HepG2 (cell line): Measurements from ENCODE around the gene CCDC142. TPM values are rescaled to one million over a fixed set of nuclear protein-coding genes. Genes with fewer than 3 reads are reported as not detected.

Experiments used
- AHR ChIP-seq: IDR thresholded peaks from 2 replicates; pipeline ENCODE4 v1.6.1; 2018; ENCODE audit warnings: missing genetic modification reagents, missing compliant biosample characterization
- ARNTL ChIP-seq: sonication (generic); formaldehyde crosslinking; IDR thresholded peaks from 2 replicates; pipeline ENCODE4 v1.4.0; 2020; ENCODE audit warnings: mild to moderate bottlenecking, missing genetic modification reagents
- GABPA ChIP-seq, 2 experiments: IDR thresholded peaks; 2 replicates each; pipeline ENCODE4 v1.6.1; 2011 to 2016; ENCODE audit warnings: low read depth in 2 of 2, low read length in 1 of 2, missing biosample characterization in 1 of 2, missing genetic modification characterization in 1 of 2
- KAT8 ChIP-seq: IDR thresholded peaks from 2 replicates; pipeline ENCODE4 v1.6.1; 2016; ENCODE audit warnings: missing genetic modification reagents, missing compliant biosample characterization
- MAFG ChIP-seq: sonication (generic); formaldehyde crosslinking; IDR thresholded peaks from 2 replicates; pipeline ENCODE4 v1.5.1; 2020; ENCODE audit warnings: mild to moderate bottlenecking, missing genetic modification reagents
- PHF20 ChIP-seq: sonication (generic); formaldehyde crosslinking; IDR thresholded peaks from 2 replicates; pipeline ENCODE4 v1.5.0; 2020; ENCODE audit warnings: mild to moderate bottlenecking, missing genetic modification reagents
- POLR2A ChIP-seq, 2 experiments: IDR thresholded peaks; 2 replicates each; pipeline ENCODE4 v1.6.1; 2011; ENCODE audit warnings: low read depth in 2 of 2, low read length in 2 of 2, mild to moderate bottlenecking in 1 of 2, moderate library complexity in 1 of 2; ENCODE audit not compliant: insufficient read depth in 1 of 2
- POLR2AphosphoS5 ChIP-seq: IDR thresholded peaks from 2 replicates; pipeline ENCODE4 v1.6.1; 2012; ENCODE audit warnings: low read depth, low read length
- RXRA ChIP-seq: sonication (generic); formaldehyde crosslinking; IDR thresholded peaks from 2 replicates; pipeline ENCODE4 v1.5.1; 2020; ENCODE audit warnings: missing genetic modification reagents
- SNAPC4 ChIP-seq: sonication (generic); formaldehyde crosslinking; IDR thresholded peaks from 2 replicates; pipeline ENCODE4 v1.4.0; 2020; ENCODE audit warnings: mild to moderate bottlenecking, missing genetic modification reagents
- SSRP1 ChIP-seq: IDR thresholded peaks from 2 replicates; pipeline ENCODE4 v1.6.1; 2016; ENCODE audit warnings: control low read depth
- TP53 ChIP-seq: sonication (generic); formaldehyde crosslinking; conservative IDR thresholded peaks from 2 replicates; pipeline ENCODE4 v1.4.0; 2020; ENCODE audit warnings: missing genetic modification reagents
- ZIK1 ChIP-seq: sonication (generic); formaldehyde crosslinking; IDR thresholded peaks from 2 replicates; pipeline ENCODE4 v1.5.0; 2020; ENCODE audit warnings: mild to moderate bottlenecking, low read depth, missing genetic modification reagents, borderline replicate concordance
- ZNF20 ChIP-seq: sonication (generic); formaldehyde crosslinking; IDR thresholded peaks from 2 replicates; pipeline ENCODE4 v1.4.0; 2020; ENCODE audit warnings: mild to moderate bottlenecking, moderate library complexity, missing genetic modification reagents
- ZNF264 ChIP-seq: sonication (generic); formaldehyde crosslinking; IDR thresholded peaks from 2 replicates; pipeline ENCODE4 v1.4.0; 2020; ENCODE audit warnings: missing genetic modification reagents
- ZNF552 ChIP-seq: sonication (generic); formaldehyde crosslinking; IDR thresholded peaks from 2 replicates; pipeline ENCODE4 v1.9.0; 2022; ENCODE audit warnings: missing genetic modification reagents, mild to moderate bottlenecking, borderline replicate concordance
- ZNF589 ChIP-seq: sonication (generic); formaldehyde crosslinking; conservative IDR thresholded peaks from 2 replicates; pipeline ENCODE4 v1.8.0; 2022; ENCODE audit warnings: mild to moderate bottlenecking, moderate library complexity, missing genetic modification reagents
- polyA plus RNA-seq, 8 experiments: library from polyadenylated mRNA; depleted of rRNA in 3 of 8; stranded (reverse) in 7 of 8; unstranded in 1 of 8; fragments of >200 nt; fragmentation: Illumina TruSeq in 4 of 8; extraction: Trizol in 4 of 8; gene quantifications; 2 replicates each; pipeline versions ENCODE4 v1.2.1 to v1.2.3, GENCODE V29; 2011 to 2016; ENCODE audit warnings: low read depth in 4 of 8, missing spikeins in 1 of 8, mixed read lengths in 1 of 8; ENCODE audit not compliant: insufficient read depth in 1 of 8
- total RNA-seq, 5 experiments: library from RNA; depleted of rRNA; stranded (reverse); fragments of >200 nt; fragmentation: Illumina TruSeq; extraction: Trizol; gene quantifications; 2 replicates each; pipeline ENCODE4 v1.2.3, GENCODE V29; 2016; ENCODE audit warnings: low read depth in 1 of 5
- TF ChIP-seq, protein P1 (sequence below): sonication (generic); formaldehyde crosslinking; IDR thresholded peaks from 2 replicates; pipeline ENCODE4 v1.4.0; 2020; ENCODE audit warnings: missing genetic modification reagents
- TF ChIP-seq, protein P2 (sequence below): sonication (generic); formaldehyde crosslinking; IDR thresholded peaks from 2 replicates; pipeline ENCODE4 v1.8.1; 2022; ENCODE audit warnings: low read depth, mild to moderate bottlenecking, missing genetic modification reagents
- TF ChIP-seq, protein P3 (sequence below): sonication (generic); formaldehyde crosslinking; IDR thresholded peaks from 2 replicates; pipeline ENCODE4 v1.5.1; 2020; ENCODE audit warnings: mild to moderate bottlenecking, missing genetic modification reagents, moderate library complexity
- TF ChIP-seq, protein P4 (sequence below): sonication (generic); formaldehyde crosslinking; conservative IDR thresholded peaks from 2 replicates; pipeline ENCODE4 v1.8.1; 2023; ENCODE audit warnings: missing genetic modification reagents

The CCDC142 gene
- total and polyA plus RNA-seq, 2 of the 13 experiments (the other 11 are each of a cell fraction or from before 2014, with no cell fraction given), result 14.7 to 30.4 TPM

GRCh38 chr2:74424995-74425406, 57.8 kb downstream of the CCDC142 start (continued):
- TF ChIP-seq SNAPC4 (no peak), ZNF20 (CRISPR knock-in tag) (no peak), AHR (no peak), ZIK1 (no peak), RXRA (no peak), GABPA (IDR thresholded peaks at IDR 0.05; ENCODE audit: low read depth, low read length) (no peak), GABPA (CRISPR knock-in tag; IDR thresholded peaks at IDR 0.05; ENCODE audit: low read depth) (0 out of 2 replicates have a peak, but pooled peaks have one; percentile 20), POLR2AphosphoS5 (no peak; the same call in 1 of the 2 replicates), ZNF589 (CRISPR knock-in tag) (no peak), ZNF552 (CRISPR knock-in tag) (no peak), TP53 (CRISPR knock-in tag) (no peak), SSRP1 (CRISPR knock-in tag) (no peak), ARNTL (CRISPR knock-in tag) (no peak), KAT8 (CRISPR knock-in tag) (no peak), MAFG (CRISPR knock-in tag) (no peak), POLR2A (IDR thresholded peaks at IDR 0.05; ENCODE audit: insufficient read depth in 1 of 2, low read depth in 2 of 2, low read length in 2 of 2) (peak in 1 of 2 experiments; percentile 40; a peak in 1 of 4 replicates), PHF20 (CRISPR knock-in tag) (no peak), ZNF264 (no peak)
- TF ChIP-seq, protein P1, sequence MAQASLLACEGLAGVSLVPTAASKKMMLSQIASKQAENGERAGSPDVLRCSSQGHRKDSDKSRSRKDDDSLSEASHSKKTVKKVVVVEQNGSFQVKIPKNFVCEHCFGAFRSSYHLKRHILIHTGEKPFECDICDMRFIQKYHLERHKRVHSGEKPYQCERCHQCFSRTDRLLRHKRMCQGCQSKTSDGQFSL, result no peak
- TF ChIP-seq, protein P2, sequence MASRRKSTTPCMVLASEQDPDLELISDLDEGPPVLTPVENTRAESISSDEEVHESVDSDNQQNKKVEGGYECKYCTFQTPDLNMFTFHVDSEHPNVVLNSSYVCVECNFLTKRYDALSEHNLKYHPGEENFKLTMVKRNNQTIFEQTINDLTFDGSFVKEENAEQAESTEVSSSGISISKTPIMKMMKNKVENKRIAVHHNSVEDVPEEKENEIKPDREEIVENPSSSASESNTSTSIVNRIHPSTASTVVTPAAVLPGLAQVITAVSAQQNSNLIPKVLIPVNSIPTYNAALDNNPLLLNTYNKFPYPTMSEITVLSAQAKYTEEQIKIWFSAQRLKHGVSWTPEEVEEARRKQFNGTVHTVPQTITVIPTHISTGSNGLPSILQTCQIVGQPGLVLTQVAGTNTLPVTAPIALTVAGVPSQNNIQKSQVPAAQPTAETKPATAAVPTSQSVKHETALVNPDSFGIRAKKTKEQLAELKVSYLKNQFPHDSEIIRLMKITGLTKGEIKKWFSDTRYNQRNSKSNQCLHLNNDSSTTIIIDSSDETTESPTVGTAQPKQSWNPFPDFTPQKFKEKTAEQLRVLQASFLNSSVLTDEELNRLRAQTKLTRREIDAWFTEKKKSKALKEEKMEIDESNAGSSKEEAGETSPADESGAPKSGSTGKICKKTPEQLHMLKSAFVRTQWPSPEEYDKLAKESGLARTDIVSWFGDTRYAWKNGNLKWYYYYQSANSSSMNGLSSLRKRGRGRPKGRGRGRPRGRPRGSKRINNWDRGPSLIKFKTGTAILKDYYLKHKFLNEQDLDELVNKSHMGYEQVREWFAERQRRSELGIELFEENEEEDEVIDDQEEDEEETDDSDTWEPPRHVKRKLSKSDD (CRISPR knock-in tag), result no peak
- TF ChIP-seq, protein P3, sequence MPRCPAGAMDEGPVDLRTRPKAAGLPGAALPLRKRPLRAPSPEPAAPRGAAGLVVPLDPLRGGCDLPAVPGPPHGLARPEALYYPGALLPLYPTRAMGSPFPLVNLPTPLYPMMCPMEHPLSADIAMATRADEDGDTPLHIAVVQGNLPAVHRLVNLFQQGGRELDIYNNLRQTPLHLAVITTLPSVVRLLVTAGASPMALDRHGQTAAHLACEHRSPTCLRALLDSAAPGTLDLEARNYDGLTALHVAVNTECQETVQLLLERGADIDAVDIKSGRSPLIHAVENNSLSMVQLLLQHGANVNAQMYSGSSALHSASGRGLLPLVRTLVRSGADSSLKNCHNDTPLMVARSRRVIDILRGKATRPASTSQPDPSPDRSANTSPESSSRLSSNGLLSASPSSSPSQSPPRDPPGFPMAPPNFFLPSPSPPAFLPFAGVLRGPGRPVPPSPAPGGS (CRISPR knock-in tag), result no peak; the same call in 1 of the 2 replicates
- TF ChIP-seq, protein P4, sequence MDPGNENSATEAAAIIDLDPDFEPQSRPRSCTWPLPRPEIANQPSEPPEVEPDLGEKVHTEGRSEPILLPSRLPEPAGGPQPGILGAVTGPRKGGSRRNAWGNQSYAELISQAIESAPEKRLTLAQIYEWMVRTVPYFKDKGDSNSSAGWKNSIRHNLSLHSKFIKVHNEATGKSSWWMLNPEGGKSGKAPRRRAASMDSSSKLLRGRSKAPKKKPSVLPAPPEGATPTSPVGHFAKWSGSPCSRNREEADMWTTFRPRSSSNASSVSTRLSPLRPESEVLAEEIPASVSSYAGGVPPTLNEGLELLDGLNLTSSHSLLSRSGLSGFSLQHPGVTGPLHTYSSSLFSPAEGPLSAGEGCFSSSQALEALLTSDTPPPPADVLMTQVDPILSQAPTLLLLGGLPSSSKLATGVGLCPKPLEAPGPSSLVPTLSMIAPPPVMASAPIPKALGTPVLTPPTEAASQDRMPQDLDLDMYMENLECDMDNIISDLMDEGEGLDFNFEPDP (CRISPR knock-in tag), result no peak
